Measurements from ENCODE around the gene TCF12. TPM values are rescaled to one million over a fixed set of nuclear protein-coding genes. Genes with fewer than 3 reads are reported as not detected.

The TCF12 gene
- polyA plus RNA-seq, 2 donors = 6.8 to 9.5 TPM

DNA sequence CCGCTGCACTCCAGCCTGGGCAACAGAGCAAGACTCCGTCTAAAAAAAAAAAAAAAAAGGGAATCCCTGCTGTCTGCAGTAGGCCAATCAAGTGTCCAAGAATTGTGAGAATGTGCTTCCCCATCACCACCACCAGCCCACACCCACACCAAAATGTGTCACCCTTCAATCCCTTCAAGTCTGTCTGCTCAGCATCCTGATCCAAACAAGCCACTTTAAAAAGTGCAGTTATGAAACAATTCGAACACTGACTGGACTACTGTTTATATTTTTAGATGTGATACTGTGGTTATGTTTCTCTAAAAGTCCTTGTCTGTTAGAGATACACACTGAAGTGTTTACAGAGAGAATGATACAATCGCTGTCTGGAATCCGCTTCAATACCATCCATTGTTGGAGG is 379.8 kb downstream of the TCF12 start:
- Histone ChIP-seq H3K9me3 (ENCODE audit: control insufficient read depth in 2 of 2, insufficient read depth in 1 of 2, low read depth in 1 of 2, low read length in 1 of 2) (no peaks in the 10 kb centered on the region), H3K4me3 (ENCODE audit: low read depth in 1 of 2, low read length in 2 of 2) (no peak overlapping the region), H3K27ac (ENCODE audit: low read depth in 2 of 2, low read length in 1 of 2) (no peak overlapping the region), H3K27me3 (ENCODE audit: control insufficient read depth in 1 of 2, insufficient read depth in 2 of 2, low read length in 2 of 2) (no peaks in the 10 kb centered on the region), H3K4me1 (ENCODE audit: control insufficient read depth in 2 of 2, insufficient read depth in 2 of 2, low read length in 1 of 2) (no peaks in the 10 kb centered on the region), H3K36me3 (ENCODE audit: control insufficient read depth in 2 of 2, insufficient read depth in 2 of 2, low read length in 1 of 2) (no peaks in the 10 kb centered on the region)
- WGBS, 2 donors = 65 to 72% methylated on average over 5 of the region's 5 CpGs

DNA sequence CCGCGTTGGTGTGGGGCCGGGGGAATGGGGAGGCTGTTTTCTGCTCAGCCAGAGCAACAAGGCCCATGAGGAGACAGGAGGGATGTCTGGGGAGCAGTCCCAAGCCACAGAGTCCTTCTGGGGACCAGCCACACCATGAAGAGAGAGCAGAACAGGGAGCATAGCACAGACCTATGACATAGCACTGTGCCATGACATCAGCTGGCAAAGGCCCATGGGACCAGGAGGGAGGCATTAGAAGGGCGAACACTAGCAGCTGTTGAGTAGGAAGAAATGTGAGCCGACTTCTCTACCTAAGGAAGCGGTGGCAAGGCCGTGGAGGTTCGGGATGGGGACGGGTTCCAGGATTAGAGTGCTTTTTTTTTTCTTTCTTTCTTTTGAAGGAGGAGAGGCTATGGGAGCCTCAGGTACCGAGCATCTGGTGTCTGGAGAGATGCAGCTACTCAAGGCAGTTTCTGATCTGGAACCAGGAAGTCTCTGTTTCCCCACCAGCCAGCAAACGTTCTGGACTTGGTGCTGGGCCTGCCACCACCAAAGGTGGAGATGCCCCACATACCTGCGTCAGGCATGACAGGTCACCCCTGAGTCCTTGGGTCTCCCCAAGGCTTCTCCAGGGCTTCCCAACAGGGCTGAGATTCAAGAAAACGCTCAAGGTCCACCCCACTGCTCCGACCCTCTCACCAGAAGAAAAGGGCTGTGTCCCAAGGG is 380.6 kb downstream of the TCF12 start:
- no peaks in the 10 kb centered on the region for H3K9me3 ChIP-seq (ENCODE audit: control insufficient read depth in 2 of 2, insufficient read depth in 1 of 2, low read depth in 1 of 2, low read length in 1 of 2)
- no peaks in the 10 kb centered on the region for H3K4me1 ChIP-seq (ENCODE audit: control insufficient read depth in 2 of 2, insufficient read depth in 2 of 2, low read length in 1 of 2)
- no peak overlapping the region for H3K4me3 ChIP-seq (ENCODE audit: low read depth in 1 of 2, low read length in 2 of 2)
- no peaks in the 10 kb centered on the region for H3K36me3 ChIP-seq (ENCODE audit: control insufficient read depth in 2 of 2, insufficient read depth in 2 of 2, low read length in 1 of 2)
- H3K27me3 ChIP-seq (ENCODE audit: control insufficient read depth in 1 of 2, insufficient read depth in 2 of 2, low read length in 2 of 2) = no peaks in the 10 kb centered on the region
- WGBS, 2 donors = 78 to 83% methylated on average over 14 of the region's 14 CpGs
- H3K27ac ChIP-seq (ENCODE audit: low read depth in 2 of 2, low read length in 1 of 2) = no peak overlapping the region

DNA sequence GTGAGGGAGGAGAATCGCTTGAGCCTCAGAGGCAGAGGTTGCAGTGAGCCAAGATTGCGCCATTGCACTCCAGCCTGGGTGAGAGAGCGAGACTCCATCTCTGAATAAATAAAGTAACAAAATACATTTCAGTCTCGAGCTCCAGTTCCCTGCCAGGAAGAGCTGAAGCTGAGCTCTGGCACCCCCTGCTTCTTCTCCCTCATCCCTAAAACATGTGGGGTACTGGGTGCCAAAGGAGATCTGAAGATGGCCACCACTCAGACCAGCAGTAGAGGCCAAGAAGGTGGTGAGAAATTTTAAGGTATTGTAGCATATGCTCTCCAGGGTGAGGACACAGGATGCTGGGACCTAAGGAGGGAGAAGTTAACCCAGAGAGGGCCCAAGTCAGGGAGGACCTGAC is 382.9 kb downstream of the TCF12 start:
- no peaks in the 10 kb centered on the region for H3K4me1 ChIP-seq (ENCODE audit: control insufficient read depth in 2 of 2, insufficient read depth in 2 of 2, low read length in 1 of 2)
- H3K36me3 ChIP-seq (ENCODE audit: control insufficient read depth in 2 of 2, insufficient read depth in 2 of 2, low read length in 1 of 2) = no peaks in the 10 kb centered on the region
- no peaks in the 10 kb centered on the region for H3K9me3 ChIP-seq (ENCODE audit: control insufficient read depth in 2 of 2, insufficient read depth in 1 of 2, low read depth in 1 of 2, low read length in 1 of 2)
- no peaks in the 10 kb centered on the region for H3K27me3 ChIP-seq (ENCODE audit: control insufficient read depth in 1 of 2, insufficient read depth in 2 of 2, low read length in 2 of 2)
- H3K27ac ChIP-seq (ENCODE audit: low read depth in 2 of 2, low read length in 1 of 2) = no peak overlapping the region
- 81 to 83% methylated on average over 4 of the region's 4 CpGs for WGBS, 2 donors
- no peak overlapping the region for H3K4me3 ChIP-seq (ENCODE audit: low read depth in 1 of 2, low read length in 2 of 2)

DNA sequence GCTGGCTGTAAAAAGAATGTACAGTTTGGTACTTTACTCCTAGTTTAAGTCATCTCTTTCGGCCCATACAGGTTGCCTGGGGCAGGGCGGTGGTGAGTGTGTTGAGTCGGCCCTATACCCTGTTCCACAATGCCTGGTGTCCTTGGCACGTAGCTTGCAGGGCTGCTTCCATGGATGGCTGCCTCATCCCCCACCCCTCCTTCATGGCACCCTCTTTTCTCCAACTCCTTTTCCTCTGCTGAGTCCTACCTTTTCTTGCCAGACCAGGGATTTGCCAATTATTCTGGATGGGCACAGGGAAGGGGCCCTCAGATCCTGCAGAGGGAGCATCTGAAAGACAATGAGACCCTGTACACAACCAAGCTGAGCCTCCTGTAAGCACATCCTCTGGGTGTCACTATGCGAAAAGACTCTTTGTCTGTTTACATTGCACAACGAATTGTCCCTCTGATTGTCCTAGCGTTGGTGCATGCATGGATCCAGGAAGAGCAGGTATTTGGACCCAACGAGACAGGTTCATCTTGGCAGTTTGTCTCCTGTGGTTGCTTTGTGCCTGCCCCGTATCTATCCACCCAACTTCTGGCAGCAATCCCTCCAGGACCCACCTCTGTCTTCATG is 384.3 kb downstream of the TCF12 start:
- WGBS, 2 donors = 74 to 75% methylated on average over 9 of the region's 9 CpGs
- no peaks in the 10 kb centered on the region for H3K9me3 ChIP-seq (ENCODE audit: control insufficient read depth in 2 of 2, insufficient read depth in 1 of 2, low read depth in 1 of 2, low read length in 1 of 2)
- H3K4me1 ChIP-seq (ENCODE audit: control insufficient read depth in 2 of 2, insufficient read depth in 2 of 2, low read length in 1 of 2) = peaks cover 5% of the 10 kb centered on the region in 2 donors
- no peaks in the 10 kb centered on the region for H3K36me3 ChIP-seq (ENCODE audit: control insufficient read depth in 2 of 2, insufficient read depth in 2 of 2, low read length in 1 of 2)
- H3K4me3 ChIP-seq (ENCODE audit: low read depth in 1 of 2, low read length in 2 of 2) = no peak overlapping the region
- no peak overlapping the region for H3K27ac ChIP-seq (ENCODE audit: low read depth in 2 of 2, low read length in 1 of 2)
- no peaks in the 10 kb centered on the region for H3K27me3 ChIP-seq (ENCODE audit: control insufficient read depth in 1 of 2, insufficient read depth in 2 of 2, low read length in 2 of 2)

DNA sequence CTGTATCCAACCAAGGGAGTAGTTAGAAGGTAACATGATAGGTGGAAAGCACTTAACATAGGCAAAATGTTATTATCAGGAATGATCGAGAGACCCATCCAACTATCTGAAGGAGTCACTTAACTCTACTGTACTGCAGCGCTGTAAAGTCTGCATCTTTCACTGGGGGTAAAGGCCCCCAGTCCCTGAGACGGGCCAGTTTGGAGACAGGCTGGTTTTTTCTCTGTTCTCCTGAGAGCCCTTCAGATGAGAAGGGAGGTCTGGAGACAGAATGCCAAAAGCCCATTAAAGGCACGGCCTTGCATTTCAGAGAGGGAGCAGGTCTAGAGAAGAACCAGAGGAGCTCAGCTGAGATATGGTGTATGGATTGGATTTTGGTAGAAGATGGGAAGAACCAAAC is 386.6 kb downstream of the TCF12 start:
- Histone ChIP-seq H3K4me3 (ENCODE audit: low read depth in 1 of 2, low read length in 2 of 2) (no peak overlapping the region), H3K9me3 (ENCODE audit: control insufficient read depth in 2 of 2, insufficient read depth in 1 of 2, low read depth in 1 of 2, low read length in 1 of 2) (no peaks in the 10 kb centered on the region), H3K27ac (ENCODE audit: low read depth in 2 of 2, low read length in 1 of 2) (no peak overlapping the region), H3K4me1 (ENCODE audit: control insufficient read depth in 2 of 2, insufficient read depth in 2 of 2, low read length in 1 of 2) (peaks cover 5% of the 10 kb centered on the region in 2 donors), H3K27me3 (ENCODE audit: control insufficient read depth in 1 of 2, insufficient read depth in 2 of 2, low read length in 2 of 2) (no peaks in the 10 kb centered on the region), H3K36me3 (ENCODE audit: control insufficient read depth in 2 of 2, insufficient read depth in 2 of 2, low read length in 1 of 2) (no peaks in the 10 kb centered on the region)
- WGBS, 2 donors = 92 to 96% methylated on average over 4 of the region's 4 CpGs

DNA sequence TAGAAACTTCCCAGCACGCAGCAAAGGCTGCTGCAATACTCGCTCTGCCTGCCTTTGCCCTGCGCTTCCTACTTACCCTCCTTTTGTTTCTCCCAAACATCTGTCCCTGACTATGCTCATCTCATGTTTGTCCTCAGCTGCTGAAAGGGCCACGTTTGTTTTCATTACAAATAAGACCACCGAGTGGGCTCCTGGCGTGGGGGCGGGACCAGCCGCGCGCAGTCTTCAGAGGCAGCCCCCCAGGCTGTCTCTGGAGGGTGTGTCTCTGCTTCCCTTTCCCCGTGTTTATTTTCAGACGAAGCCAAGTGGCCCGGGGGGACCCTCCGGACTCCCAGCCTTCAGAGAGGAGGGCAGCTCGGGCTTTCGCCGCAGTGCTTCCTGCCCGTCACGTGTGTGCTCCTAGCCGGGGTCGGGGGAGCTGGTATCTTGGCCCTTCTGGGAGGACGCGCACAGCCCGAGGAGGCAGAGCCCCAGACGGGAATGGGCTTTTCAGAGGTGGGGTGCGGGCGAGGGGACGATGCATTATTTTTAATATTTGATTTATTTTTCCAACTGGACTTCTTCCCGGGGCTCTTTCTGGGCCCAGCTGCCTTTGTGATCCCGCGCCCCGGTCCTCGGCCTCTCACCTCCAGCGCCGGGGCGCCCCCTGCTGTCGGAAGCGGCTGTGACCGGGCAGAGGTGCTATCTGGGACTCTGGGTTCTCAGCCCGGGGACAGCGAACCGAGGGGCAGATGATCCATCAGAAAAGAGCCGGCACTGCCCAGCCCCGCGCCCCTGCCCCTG is 387.9 kb downstream of the TCF12 start:
- no peaks in the 10 kb centered on the region for H3K9me3 ChIP-seq (ENCODE audit: control insufficient read depth in 2 of 2, insufficient read depth in 1 of 2, low read depth in 1 of 2, low read length in 1 of 2)
- peak overlapping the region in 1 of 2 donors; percentile 1 for H3K27ac ChIP-seq (ENCODE audit: low read depth in 2 of 2, low read length in 1 of 2)
- no peaks in the 10 kb centered on the region for H3K27me3 ChIP-seq (ENCODE audit: control insufficient read depth in 1 of 2, insufficient read depth in 2 of 2, low read length in 2 of 2)
- no peaks in the 10 kb centered on the region for H3K36me3 ChIP-seq (ENCODE audit: control insufficient read depth in 2 of 2, insufficient read depth in 2 of 2, low read length in 1 of 2)
- H3K4me1 ChIP-seq (ENCODE audit: control insufficient read depth in 2 of 2, insufficient read depth in 2 of 2, low read length in 1 of 2) = peaks cover 5% of the 10 kb centered on the region in 2 donors
- H3K4me3 ChIP-seq (ENCODE audit: low read depth in 1 of 2, low read length in 2 of 2) = peak overlapping the region; percentile 52 to 54
- 3 to 4% methylated on average over 42 to 45 of the region's 45 CpGs for WGBS, 2 donors

DNA sequence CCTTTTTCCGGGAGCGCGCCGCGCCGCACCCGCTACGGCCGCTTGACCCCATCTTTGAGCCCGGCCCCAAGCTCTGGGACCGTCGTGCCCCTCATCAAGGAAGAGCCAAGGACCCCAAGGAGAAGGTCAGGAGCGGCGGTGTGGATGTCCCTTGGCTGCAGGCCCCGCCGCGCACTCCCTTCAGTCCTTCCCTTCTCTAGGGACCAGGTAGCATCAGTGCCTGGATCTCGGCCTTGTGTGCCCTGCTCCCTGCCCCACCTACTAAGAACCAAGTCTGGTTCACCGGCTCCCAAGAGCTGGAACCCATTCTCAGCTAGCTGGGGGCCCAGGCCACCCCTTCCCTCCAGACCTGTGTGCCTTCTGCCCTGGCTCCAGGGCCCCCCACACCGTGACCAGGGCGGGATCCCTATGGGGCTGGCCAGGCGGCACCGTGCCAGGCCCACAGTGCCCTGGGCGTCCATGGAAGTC is 388.5 kb downstream of the TCF12 start:
- Histone ChIP-seq H3K4me3 (ENCODE audit: low read depth in 1 of 2, low read length in 2 of 2) (peak overlapping the region; percentile 8 to 54), H3K36me3 (ENCODE audit: control insufficient read depth in 2 of 2, insufficient read depth in 2 of 2, low read length in 1 of 2) (no peaks in the 10 kb centered on the region), H3K4me1 (ENCODE audit: control insufficient read depth in 2 of 2, insufficient read depth in 2 of 2, low read length in 1 of 2) (peaks cover 5% of the 10 kb centered on the region in 2 donors), H3K27ac (ENCODE audit: low read depth in 2 of 2, low read length in 1 of 2) (no peak overlapping the region), H3K9me3 (ENCODE audit: control insufficient read depth in 2 of 2, insufficient read depth in 1 of 2, low read depth in 1 of 2, low read length in 1 of 2) (no peaks in the 10 kb centered on the region), H3K27me3 (ENCODE audit: control insufficient read depth in 1 of 2, insufficient read depth in 2 of 2, low read length in 2 of 2) (no peaks in the 10 kb centered on the region)
- WGBS, 2 donors = 30% methylated on average over 21 to 24 of the region's 24 CpGs

DNA sequence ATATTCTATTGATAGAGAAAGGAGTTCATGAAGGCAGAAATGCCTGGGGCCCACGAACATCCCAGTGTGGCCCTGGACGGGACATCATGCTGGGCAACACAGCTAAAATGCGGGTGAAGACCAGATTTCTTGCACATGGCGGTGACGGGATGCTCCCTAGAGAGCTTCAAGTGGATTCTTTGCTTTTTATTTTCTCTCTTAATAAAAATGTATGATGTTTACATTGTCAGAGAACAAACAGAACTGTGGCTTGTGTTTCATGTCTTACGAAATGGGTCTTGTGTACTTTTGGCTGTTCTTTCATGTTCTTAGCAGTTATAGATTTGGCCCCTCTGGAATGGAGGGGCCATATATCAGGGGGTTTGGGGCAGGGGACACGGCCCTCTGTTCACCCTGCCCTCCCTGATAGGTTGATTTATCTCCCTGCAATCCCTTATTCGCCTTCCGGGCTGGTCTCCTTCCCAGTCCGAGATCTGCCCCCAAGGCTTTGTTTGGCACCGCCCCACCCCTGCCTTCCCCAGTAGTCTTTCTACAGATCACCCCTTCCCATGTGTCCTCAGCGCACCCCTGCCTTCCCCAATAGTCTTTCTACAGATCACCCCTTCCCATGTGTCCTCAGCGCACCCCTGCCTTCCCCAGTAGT is 389.2 kb downstream of the TCF12 start:
- peaks cover 5% of the 10 kb centered on the region in 2 donors for H3K4me1 ChIP-seq (ENCODE audit: control insufficient read depth in 2 of 2, insufficient read depth in 2 of 2, low read length in 1 of 2)
- no peaks in the 10 kb centered on the region for H3K9me3 ChIP-seq (ENCODE audit: control insufficient read depth in 2 of 2, insufficient read depth in 1 of 2, low read depth in 1 of 2, low read length in 1 of 2)
- 81 to 82% methylated on average over 12 to 13 of the region's 13 CpGs for WGBS, 2 donors
- no peaks in the 10 kb centered on the region for H3K36me3 ChIP-seq (ENCODE audit: control insufficient read depth in 2 of 2, insufficient read depth in 2 of 2, low read length in 1 of 2)
- no peak overlapping the region for H3K27ac ChIP-seq (ENCODE audit: low read depth in 2 of 2, low read length in 1 of 2)
- no peaks in the 10 kb centered on the region for H3K27me3 ChIP-seq (ENCODE audit: control insufficient read depth in 1 of 2, insufficient read depth in 2 of 2, low read length in 2 of 2)
- no peak overlapping the region for H3K4me3 ChIP-seq (ENCODE audit: low read depth in 1 of 2, low read length in 2 of 2)

DNA sequence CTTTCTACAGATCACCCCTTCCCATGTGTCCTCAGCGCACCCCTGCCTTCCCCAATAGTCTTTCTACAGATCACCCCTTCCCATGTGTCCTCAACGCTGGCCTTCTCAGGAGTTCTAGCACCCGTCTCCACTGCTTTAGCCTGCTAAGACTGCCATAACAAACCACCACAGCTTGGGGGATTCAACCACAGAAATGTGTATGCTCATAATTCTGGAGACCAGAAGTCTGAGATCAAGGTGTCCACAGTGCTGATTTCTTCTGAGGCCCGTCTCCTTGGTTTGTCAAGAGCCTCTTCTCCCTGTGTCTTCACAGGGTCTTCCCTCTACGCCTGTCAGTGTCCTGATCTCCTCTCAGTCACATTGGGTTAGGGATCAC is 389.7 kb downstream of the TCF12 start:
- Histone ChIP-seq H3K36me3 (ENCODE audit: control insufficient read depth in 2 of 2, insufficient read depth in 2 of 2, low read length in 1 of 2) (no peaks in the 10 kb centered on the region), H3K27ac (ENCODE audit: low read depth in 2 of 2, low read length in 1 of 2) (no peak overlapping the region), H3K9me3 (ENCODE audit: control insufficient read depth in 2 of 2, insufficient read depth in 1 of 2, low read depth in 1 of 2, low read length in 1 of 2) (no peaks in the 10 kb centered on the region), H3K4me1 (ENCODE audit: control insufficient read depth in 2 of 2, insufficient read depth in 2 of 2, low read length in 1 of 2) (peaks cover 5% of the 10 kb centered on the region in 2 donors), H3K27me3 (ENCODE audit: control insufficient read depth in 1 of 2, insufficient read depth in 2 of 2, low read length in 2 of 2) (no peaks in the 10 kb centered on the region), H3K4me3 (ENCODE audit: low read depth in 1 of 2, low read length in 2 of 2) (no peak overlapping the region)
- WGBS, 2 donors = 96 to 97% methylated on average over 5 of the region's 5 CpGs
